ENCODE measurements around the gene RPSA.
"Not testable (repeated sequence)": the region's sequence is repeated elsewhere in the genome, so short reads cannot be mapped to it uniquely, and the experiment has no call there.

RPSA gene

DNA sequence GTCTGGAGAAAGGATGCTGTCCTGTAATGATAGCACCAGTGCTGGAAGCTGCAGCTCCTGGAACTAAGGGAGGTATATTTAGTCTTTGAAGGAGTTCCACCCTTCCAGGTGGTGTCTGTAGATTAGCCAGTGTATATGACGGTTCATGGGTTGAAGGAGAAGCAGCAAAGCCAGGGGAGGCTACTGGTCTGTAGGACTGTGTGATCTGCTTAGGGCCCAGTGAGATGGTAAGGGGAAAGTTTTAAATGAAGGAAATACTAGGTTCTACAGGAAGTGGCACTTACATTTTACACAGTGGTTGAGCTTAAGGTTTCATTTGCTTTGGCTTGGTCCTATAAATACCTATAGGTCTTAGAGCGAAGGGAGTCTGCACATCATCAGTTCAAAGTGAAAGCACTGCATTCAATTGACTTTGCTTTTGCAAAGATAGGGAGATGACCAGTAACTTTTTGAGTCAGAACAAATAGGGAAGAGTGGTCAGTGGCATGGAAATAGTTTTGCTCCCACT, 17.7 kb upstream of the RPSA start:
- DNase-seq (ENCODE audit: low spot score), result peak; percentile 15

DNA sequence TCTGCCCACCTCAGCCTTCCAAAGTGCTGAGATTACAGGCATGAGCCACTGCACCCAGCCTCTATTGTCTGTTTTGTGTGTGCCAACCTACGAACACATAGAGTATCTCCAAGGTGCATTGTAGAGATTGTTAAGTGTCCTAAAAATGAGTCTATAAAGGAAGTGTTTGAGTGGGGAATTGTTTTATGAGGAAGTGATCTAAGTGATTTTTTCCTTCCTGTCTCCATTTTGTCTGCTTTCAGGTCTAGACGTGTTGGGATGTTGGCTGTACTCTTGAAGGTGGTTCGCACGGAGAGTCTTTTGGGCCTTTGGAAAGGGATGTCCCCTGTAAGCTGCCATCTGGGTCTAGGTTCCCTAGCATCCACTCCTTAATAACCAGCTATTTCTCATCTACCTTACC, 16.3 kb upstream of the RPSA start:
- DNase-seq (ENCODE audit: low spot score), result no peak

DNA sequence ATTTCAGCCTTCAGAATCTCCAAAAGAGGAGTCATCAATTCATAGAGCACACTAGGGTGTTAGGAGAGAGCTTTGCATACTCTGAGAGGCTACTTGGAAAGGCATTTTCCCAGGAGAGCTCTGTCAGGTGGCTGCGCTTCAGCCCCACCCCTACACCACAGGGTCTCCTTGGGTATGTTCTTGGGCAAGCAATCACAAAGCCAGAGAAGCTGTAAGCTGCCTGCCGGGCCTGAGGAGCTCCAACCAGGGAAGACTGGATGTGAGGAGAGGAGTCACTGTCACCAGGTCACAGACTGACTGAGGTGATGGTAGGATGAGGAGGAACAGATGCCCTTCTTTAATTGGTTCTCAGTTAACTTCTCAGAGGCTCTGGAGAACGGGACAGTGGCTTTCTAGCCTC, 9.8 kb upstream of the RPSA start:
- no peak for DNase-seq (ENCODE audit: low spot score)

DNA sequence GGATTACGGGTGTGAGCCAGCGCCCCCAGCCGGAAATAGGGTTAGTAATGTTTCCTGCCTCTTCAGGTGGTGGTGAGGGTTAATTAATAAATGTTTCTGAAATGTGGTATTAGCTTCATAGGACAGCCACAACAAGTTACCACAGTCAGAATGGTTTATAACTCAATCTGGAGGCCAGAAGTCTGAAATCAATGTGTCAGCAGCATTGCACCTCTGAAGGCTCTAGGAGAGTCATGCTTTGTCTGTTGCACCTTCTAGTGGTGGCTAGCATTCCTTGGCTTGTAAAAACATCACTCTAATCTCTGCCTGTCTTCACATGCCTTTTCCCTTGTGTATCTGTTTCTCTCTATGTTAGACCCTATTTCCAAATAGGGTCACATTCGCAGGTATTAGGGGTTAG, 7.8 kb upstream of the RPSA start:
- DNase-seq (ENCODE audit: low spot score), result peak; percentile 9

DNA sequence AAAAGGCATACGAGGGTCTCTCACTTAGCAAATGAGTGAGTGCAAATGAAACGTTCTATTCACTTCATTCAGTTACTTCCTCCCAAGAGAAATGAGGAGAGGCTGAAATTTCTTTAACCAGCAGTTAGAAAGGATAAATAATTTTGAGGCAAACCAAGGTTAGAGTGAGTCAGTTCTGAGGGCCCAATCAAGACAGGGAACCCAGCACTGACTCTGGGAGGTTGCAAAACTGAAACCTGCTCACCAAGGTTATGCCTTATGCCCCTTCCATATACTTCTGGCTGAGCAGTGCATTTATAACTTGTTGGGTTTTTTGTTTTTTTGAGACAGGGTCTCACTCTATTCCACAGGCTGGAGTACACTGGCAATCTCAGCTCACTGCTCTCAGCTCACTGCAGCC, 4.5 kb upstream of the RPSA start:
- no peak for DNase-seq (ENCODE audit: low spot score)

DNA sequence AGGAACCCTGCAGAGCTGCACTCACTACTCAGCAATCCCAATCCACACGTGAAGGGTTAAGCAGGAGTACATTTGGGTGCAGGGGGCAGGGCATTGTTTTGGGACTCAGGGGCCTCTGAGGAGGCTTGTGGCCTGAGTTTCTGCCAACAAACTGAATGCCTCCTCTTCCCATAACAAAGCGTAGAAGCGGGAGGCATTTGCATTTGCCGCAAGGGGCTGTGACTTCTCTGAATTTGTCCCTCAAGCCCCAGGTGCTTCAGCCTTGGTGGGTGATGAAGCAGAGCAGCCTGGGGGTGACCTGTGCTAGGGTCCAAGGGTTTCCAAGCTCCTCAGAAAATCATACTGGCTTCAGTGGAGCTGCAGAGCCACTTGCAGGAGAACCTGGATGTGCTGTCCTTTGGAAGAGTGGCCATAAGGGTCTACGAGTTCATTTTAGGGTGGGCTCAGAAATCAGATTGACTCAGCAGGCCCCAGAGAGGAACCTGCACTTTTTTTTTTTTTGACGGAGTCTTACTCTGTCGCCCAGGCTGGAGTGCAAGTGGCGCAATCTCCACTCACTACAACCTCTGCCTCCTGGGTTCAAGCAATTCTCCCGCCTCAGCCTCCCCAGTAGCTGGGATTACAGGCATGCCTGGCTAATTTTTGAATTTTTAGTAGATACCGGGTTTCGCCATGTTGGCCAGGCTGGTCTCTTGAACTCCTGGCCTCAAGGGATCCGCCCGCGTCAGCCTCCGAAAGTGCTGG, 1.4 kb upstream of the RPSA start:
- DNase-seq (ENCODE audit: low spot score), result no peak

DNA sequence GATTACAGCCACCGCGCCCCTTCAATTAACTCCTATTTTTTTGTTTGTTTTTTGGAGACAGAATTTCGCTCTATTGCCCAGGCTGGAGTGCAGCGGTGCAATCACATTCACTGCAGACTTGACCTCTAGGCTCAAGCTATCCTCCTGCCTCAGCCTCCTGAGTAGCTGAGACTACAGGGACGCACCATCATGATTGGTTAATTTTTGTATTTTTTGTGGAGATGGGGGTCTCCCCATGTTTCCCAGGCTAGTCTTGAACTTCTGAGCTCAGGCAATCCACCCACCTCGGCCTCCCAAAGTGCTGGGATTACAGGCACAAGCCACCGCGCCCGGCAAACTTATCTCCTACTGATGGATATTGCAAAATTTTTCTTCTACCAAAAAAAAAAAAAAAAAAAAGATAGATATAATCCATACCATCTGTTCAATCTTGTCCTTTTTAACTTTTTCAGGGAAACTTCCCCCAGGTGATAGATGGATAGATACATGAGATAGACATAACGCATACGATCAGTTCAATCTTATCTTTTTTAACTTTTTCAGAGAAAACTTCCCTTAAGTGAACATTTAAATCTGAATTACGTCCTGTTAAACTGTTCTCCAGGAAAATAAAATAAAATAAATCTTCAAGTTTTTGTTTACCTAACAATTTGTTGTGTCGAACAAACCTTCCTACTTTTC, 693 bp upstream of the RPSA start:
- no peak for DNase-seq (ENCODE audit: low spot score)

DNA sequence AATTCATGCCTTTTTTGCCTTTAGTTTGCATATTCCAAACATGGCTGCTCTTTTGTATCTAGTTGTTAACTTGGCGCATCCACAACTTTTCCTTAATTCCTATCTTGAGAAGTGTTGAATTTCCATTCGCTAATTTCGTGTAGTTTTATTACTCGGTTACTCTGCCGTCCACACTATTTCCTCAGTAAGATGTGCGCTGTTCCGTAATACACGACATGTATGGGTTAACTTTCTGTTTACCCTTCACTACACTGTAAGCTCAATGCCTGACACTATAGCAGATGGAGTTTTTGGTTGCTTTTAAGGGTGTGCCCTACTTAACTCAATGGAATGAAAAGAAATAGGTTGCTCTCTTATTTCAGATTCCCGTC, 724 bp downstream of the RPSA start:
- DNase-seq (ENCODE audit: low spot score), result no peak

DNA sequence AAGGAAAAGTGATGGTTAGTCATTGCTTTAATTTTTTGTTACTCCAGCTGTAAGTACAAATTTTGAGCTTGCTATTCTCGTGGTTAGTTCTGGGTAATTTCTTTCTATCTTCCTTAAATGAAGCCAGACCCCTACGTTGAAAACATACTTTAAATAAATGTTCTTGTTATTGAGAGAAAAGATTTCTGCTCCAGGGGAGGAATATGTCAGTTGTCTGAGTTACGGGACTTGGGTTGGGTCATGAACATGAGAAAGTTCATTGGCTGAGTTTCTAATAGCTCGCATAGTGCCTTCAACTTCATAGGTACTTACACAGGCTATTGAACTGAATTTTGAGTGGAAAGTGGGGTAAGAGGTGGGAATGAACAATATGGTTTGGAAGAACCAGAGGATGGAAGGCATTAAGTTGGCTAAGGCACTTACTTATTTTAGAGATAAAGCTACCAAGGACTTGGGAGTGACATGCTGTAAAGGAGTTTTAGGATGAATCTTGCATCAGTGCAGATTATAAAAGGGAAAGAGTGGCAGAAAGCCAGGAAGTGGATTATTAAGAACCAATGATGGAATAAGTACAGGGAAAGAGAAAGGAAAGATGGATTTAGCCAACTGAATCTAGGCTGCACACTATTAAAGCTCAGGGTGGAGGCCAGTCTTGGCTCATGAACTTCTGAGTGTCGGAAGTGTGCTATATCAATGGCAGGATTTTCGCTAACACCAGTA, 1.4 kb downstream of the RPSA start:
- no peak for DNase-seq (ENCODE audit: low spot score)

DNA sequence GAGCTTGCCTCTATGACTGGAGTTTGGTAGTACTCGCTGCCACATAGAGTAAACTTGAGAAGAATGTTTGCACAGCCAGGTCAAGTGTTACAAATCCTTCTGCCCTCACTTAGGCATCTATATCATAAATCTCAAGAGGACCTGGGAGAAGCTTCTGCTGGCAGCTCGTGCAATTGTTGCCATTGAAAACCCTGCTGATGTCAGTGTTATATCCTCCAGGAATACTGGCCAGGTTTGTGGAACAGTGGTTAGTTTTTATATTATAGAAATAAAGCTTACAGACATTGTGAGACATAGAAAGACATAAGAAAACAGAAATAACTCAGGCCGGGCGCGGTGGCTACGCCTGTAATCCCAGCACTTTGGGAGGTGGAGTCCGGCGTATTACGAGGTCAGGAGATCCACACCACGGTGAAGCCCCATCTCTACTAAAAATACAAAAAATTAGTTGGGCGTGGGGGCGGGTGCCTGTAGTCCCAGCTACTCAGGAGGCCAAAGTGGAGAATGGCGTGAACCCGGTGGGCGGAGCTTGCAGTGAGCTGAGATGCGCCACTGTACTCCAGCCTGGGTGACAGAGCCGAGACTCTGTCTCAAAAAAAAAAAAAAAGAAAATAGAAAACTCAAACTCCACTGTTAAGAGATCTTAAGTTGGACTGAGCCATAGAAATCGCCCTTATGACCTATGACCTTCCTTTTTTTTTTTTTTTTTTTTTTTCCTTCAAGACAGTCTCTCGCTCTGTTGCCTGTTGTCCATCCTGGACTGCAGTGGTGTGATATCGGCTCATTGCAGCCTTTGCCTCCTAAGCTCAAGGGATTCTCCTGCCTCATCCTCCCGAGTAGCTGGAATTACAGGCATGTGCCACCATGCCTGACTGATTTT, 2.2 kb downstream of the RPSA start:
- peak; percentile 30 for DNase-seq (ENCODE audit: low spot score)

DNA sequence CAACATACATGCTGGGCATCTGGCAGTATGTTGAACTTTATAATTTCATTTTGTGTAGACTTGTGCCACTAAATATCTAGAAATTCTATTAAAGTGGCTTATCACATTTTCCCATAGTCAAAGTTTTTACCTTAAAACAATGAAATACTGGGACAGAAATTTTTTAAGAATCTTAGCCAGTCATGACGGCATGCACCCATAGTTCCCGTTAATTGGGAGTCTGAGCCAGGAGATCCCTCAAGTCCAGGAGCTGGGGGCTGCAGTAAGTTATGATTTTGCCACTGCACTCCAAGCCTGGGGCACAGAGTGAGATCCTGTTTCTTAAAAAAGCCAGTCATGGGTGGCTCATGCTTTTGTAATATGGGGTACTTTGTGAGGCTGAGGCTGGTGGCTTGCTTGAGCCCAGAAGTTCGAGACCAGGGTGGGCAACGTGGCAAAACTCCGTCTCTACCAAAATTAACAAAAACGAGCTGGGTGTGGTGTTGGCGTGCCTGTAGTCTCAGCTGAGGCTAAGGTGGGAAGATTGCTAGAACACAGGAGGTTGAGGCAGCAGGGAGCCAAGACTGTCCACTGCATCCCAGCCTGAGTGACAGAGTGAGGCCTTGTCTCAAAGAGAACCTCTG, 3.1 kb downstream of the RPSA start:
- DNase-seq (ENCODE audit: low spot score), result no peak

DNA sequence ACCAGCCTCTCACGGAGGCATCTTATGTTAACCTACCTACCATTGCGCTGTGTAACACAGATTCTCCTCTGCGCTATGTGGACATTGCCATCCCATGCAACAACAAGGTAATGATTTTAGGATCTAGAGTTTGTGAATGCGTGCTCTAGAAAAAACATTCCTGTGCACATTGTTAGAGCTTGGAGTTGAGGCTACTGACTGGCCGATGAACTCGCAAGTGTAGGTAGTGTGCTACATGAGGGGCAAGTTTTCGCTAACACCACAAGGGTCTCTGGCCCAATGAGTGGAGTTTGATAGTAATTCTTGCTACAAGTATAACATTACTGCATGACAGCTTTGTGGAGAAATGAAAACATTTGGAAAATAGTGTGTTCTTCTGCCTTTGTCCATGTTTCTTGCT, 4.4 kb downstream of the RPSA start:
- DNase-seq (ENCODE audit: low spot score), result no peak

DNA sequence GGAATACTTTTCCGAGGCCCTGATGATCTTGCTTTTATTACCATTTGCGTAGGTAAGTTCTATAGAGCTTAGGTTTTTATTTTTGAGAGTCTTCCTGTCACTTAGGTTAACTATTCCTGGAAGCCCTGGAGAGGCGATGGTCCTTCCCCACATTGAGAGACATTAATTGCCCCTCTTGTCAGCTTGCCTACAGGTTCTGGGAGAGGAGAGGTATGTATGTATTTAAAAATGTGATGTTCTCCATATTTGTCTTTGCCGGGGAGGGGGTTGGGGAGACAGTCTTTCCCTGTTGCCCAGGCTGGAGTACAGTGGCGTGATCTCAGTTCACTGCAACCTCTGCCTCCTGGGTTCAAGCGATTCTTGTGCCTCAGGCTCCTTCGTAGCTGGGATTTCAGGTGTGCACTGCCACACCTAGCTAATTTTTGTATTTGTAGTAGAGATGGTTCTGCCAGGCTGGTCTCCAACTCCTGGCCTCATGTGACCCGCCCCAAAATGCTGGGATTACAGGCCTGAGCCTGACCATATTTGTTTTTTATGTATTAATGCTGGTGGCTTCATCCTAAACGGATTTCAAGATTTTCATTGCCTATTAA, 6.2 kb downstream of the RPSA start:
- DNase-seq (ENCODE audit: low spot score), result no peak

DNA sequence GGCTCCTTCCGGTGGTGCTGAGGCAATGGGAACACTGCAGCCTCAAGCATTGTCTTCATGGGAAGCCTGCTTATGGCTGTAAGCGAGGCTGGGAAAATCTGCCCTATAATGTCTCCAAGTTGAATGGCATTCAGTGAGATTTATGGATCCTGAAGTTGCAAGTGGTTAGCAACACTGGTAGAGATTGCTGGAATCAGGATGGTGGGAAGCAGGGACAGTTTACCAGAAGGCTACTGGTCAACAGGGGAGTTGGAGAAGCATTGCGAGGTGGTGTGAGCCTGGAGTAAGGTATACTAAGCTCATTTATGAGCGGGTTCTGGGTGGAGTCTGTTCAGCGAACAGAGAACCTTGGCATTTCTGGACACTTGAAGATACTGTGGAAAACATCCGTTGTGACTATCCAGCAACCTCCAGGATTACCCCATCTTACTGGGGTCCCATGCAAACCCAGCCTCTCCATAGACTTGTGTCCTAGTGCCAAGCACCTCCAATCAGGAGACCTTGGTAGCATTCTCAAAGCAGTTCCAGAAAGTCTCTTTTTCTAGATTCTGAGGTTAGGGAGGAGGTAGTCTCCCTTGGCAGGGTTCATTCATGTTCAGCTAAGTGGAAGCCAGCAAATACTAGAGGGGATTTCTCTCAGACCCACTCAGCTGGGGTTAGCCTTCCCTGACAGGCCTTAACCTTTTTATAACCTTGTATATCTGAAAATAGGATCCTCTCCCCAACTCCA, 7.3 kb downstream of the RPSA start:
- no peak for DNase-seq (ENCODE audit: low spot score)

DNA sequence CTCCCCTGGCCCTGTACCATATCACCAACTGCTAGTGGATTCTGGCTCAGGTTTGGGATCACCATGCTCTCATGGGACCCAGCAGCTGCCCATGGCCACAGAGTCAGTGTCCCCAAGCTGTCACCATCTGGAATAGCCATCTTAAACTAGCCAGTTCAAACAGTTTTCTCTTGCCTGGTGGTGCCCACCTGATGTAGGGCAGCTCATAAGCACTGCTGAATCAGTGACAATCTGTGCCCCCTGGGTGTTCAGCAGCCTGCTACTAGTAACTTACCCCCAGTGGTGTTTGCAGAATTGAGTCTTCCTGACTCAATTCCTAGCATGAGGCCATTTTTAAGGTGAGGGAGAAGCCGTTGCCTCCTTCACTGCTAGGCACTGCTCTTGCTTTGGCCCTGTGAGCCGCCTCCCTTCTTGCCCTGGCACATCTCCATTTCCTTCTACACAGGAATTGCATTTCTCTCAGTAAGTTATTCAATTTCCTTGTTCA, 7.9 kb downstream of the RPSA start:
- no peak for DNase-seq (ENCODE audit: low spot score)

DNA sequence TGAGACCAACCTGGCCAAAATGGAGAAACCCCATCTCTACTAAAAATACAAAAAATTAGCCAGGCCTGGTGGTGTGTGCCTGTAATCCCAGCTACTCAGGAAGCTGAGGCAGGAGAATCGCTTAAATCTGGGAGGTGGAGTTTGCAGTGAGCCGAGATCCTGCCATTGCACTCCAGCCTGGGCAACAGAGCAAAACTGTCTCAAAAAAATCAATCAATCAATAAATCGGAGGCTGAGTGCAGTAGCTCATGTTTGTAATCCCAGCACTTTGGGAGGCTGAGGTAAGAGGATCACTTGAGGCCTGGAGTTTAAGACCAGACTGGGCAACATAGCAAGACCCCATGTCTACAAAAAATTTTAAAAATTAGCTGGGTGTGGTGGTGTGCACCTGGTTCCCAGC, 8.8 kb downstream of the RPSA start:
- DNase-seq (ENCODE audit: low spot score), result not testable (repeated sequence)

DNA sequence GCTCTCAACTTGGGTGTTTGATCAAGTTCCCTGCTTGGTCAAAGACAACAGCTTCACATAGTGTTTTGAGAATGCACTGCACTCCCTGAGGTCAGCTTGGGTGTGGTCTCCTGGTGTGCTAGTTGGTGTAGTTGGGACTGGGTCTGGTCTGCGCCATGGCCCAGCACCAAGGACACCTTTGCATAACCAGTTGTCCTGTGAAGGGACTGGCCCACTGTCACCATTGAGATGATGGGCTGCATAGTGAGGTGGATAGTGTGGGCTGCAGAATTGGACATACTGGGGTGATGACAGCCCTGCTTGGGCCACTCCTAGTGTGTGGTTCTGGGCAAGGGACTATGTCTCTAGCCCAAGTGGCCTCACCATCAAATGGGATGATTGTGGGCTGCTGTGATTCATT, 9.5 kb downstream of the RPSA start:
- no peak for DNase-seq (ENCODE audit: low spot score)

DNA sequence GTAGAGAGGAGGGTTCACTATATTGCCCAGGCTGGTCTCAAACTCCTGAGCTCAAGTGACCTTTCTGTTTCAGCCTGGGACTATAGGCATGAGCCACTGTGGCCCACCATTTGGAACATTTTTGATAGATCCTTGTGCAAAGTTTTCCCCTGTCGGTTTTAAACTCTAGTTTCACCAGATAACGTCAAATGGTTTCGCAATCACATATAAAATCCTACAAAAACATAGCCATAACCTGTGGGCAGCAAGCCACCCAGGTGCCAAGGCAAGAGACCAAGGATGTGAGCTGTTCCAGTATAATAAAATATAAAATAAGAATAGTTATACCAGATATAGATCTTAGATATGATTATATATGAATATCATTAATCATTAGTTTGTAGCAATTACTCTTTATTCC, 10.5 kb downstream of the RPSA start:
- not testable (repeated sequence) for DNase-seq (ENCODE audit: low spot score)

DNA sequence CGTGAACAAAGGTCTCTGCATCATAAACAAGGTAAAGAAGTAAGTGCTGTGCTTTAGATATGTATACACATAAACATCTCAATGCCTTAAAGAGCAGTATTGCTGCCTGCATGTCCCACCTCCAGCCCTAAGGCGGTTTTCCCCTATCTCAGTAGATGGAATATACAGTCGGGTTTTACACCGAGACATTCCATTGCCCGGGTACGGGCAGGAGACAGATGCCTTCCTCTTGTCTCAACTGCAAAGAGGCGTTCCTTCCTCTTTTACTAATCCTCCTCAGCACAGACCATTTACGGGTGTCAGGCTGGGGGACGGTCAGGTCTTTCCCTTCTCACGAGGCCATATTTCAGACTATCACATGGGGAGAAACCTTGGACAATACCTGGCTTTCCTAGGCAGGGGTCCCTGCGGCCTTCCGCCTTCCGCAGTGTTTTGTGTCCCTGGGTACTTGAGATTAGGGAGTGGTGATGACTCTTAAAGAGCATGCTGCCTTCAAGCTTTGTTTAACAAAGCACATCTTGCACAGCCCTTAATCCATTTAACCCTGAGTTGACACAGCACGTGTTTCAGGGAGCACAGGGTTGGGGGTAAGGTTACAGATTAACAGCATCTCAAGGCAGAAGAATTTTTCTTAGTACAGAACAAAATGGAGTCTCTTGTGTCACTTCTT, 12.2 kb downstream of the RPSA start:
- DNase-seq (ENCODE audit: low spot score), result not testable (repeated sequence)

All from CD4-positive, alpha-beta T cell treated with Interleukin-2 at 100 ng/mL for 4 hours (primary cell).